HG03175 (cell line): ENCODE results near the gene DCBLD1.

Experiments used
- ATAC-seq: cut with Tn5 transposase; IDR thresholded peaks from one replicate; pipeline ENCODE4 v1.9.1; 2021; ENCODE audit warnings: mild to moderate bottlenecking, moderate library complexity; ENCODE audit not compliant: unreplicated experiment

Gene DCBLD1

GRCh38 chr6:117552618-117553017 lies 70.1 kb downstream of the DCBLD1 start:
- ATAC-seq, result no peak

GRCh38 chr6:117553142-117553541 lies 70.7 kb downstream of the DCBLD1 start:
- ATAC-seq, result no peak

DNA sequence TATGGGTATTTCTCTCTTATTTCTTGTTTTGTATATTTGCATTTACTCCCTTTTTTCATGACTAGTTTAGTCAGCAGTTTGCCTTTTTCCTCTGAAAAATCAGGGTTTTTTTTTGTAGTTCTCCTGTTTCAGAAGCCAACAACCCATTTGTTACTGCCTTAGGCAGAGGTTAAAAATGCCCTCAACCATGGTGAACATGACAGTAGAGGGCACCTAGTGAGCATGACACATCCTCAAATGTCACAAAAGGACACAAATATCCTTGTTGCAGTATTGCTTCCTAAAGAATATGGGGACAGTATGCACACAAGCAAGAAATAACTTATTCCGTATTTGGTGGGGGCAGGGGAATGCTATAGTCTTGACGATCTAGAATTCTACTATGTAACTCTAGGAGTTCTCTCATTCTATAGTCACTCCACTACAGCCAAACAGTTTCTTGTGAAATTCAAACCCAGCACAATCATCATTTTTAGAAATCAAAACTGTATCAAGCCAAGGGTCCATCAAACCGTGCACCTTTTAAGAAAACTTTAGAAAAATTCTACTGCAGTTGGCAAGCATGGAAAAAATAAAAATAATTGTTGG lies 72.9 kb downstream of the DCBLD1 start:
- ATAC-seq, result no peak

GRCh38 chr6:117555882-117556498 lies 73.5 kb downstream of the DCBLD1 start:
- no peak for ATAC-seq

DNA sequence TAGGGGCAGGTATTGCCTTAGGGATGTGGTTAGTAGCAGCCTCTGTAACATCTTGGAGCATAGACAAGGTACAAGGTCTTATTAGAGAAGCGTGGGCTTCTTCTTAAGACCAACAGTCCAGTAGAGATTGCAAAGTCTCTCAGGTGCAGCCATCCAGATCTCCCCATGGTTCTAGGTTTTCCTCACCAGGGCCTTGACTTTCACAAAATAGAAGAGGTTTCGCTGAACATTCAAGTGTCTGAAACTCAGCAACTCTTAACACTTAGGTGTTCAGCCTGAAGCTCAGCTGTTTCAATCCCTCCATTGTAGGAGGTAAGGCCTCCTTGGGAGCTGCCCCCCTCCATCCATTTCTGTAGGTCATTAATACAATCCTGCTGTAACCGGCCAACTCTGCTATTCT lies 75.5 kb downstream of the DCBLD1 start:
- ATAC-seq, result no peak

DNA sequence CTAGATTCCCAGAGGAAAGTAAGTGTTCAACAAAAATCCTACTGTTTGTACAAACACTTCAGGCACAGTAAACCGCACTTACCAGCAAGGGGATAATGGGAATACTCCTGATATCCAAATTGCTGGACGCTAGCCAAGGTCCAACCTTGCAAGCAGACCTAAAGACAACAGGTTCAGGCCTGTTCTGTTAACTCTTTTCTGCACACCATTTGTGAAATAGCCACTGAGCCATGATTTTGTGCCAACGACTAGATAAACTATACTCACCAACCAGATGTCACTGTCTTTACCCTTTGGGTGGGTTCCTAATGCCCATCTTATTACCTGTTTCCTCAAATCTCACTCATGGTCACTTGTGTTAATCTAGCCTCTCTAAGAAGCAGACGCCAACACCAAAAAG lies 76.3 kb downstream of the DCBLD1 start:
- ATAC-seq, result no peak

- ATAC-seq, result no peak
Observed at GRCh38 chr6:117559299-117559698, 76.8 kb downstream of the DCBLD1 start.

DNA sequence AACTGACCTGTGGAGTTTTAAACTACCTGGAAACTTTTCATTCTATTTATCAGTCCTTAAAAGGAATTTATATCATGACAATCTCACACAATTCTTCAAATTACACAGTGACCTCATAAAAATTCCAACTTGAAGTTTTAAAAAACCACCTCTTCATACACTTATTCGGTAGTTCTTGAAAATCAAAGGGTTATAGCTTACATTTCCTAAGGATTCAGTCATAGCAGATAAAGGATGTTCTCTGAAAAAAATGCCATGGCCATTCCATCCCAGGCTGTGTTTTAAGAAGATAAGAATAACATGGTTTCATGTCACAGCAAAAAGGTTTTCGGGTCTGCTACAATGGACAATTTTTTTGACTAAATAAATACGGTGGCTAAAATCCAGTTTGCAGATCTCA lies 78.7 kb downstream of the DCBLD1 start:
- no peak for ATAC-seq

DNA sequence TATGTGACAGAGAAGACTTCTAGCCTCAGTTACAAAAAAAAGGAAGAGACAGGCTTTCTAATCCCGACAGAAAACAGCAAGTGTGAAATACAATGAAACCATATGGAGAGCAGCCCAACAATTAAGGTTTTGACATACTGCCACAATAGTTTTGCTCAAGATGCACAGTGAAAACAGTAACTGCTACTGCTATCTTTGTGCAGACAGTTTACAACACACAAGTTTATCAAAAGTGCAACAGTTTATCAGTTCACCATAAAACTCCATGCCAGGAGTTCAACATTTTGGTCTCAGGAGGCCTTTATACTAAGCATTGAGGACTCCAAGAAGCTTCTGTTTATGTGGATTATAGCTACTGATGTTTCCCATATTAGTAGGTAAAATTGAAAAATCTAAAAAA lies 82.2 kb downstream of the DCBLD1 start:
- ATAC-seq, result no peak

- no peak for ATAC-seq
Observed at GRCh38 chr6:117568247-117568646, 85.8 kb downstream of the DCBLD1 start.

- ATAC-seq, result no peak
Observed at GRCh38 chr6:117568831-117569410, 86.4 kb downstream of the DCBLD1 start.

- ATAC-seq, result no peak
Observed at GRCh38 chr6:117573006-117573680, 90.7 kb downstream of the DCBLD1 start.

GRCh38 chr6:117574198-117574597 lies 91.7 kb downstream of the DCBLD1 start:
- no peak for ATAC-seq

- no peak for ATAC-seq
Observed at GRCh38 chr6:117585647-117586046, 103.2 kb downstream of the DCBLD1 start.

DNA sequence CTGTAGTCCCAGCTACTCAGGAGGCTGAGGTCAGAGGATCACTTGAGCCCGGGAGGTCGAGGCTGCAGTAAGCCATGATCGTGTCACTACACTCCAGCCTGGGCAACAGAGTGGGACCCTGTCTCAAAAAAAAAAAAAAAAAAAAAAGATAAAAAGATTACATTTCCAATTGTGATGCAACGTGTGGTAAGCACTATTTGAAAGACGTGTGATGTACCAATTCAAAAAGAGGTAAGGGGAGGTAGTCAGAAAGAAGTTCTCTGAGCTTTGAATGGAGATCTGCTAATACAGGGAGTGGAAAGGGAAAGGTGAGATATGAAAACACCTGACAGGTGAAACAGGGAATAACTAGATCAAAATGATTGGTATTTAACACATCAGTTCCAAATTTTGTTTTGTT lies 108.0 kb downstream of the DCBLD1 start:
- ATAC-seq, result no peak

DNA sequence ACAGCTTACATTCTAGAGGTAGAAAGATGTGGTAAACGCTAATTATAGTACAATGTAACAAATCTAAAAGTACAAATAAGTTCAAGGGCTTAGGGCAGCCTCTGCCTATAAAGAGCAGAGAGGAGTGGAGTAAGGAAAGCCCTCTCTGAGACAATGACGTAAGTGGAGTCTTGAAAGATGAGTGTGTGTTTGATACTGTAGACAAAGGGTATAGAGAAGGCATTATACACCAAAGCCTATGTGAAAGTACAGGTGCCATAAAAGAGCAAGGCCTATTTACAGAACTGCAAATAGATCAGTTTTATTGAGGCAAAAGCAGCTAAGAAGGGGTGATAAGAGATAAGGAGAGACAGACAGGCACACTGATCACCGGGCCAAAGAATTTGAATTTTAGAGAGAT lies 108.9 kb downstream of the DCBLD1 start:
- no peak for ATAC-seq

DNA sequence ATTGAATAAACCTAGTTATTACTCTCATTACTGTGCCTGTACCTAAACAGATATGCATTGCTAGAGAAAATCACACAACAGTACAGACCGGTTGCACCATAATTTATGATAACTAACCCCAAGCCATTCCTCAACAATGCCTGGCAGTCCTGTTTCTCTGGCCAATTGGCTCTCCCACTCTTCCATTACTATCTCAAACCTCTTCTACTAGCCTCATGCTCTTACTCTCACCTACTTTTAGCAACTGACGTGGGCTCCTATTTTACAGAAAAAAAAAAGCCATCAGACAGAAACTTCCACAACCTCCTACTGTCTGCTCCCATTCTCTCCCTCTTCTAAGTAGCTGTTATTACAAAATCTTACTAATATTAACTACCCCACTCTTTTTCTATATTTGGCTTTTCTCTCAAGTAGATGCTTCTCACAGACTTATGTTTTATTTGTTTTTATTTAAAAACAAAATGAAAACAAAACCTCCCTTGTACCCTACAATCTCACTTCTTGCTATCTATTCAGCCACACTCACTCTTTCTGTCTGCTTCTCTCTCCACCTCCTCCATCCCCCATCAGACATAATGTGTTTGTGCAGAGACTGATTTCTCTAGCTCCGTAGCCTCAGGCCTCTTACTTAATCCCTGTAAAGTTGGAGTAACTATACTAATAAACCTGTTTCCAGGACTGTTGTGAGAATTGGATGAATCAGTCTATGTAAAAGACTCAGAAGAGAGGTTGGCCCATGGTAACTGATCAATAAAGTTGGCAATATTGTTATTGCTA lies 110.7 kb downstream of the DCBLD1 start:
- no peak for ATAC-seq

DNA sequence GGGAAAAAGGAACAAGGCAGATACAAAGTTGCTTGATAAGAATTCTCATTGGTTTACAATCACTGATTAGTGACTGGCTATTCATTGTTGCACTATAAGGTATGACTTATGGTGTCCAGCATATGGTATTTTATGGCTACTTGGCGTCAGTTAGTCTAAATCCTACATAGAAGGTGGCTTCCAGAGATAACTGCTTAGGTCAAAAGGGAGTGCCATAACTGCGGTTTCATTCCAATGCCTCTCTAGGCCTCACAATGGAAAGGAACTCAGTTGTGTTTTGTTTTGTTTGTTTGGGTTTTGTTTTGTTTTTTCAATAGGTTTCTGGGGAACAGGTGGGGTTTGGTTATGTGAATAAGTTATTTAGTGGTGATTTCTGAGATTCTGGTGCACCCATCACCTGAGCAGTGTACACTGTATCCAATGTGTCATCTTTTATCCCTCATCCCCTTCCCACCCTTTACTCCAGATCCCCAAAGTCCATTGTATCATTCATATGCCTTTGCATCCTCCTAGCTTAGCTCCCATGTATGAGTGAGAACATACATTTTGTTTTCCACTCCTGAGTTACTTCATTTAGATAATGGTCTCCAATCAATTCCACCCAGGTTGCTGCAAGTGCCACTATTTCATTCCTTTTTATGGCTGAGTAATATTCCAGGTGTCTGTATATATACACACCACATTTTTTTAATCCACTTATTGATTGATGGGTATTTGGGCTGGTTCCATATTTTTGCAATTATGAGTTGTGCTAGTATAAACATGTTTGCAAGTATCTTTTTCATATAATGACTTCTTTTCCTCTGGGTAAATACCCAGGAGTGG lies 112.8 kb downstream of the DCBLD1 start:
- ATAC-seq, result no peak

- ATAC-seq, result no peak
Observed at GRCh38 chr6:117597755-117598154, 115.3 kb downstream of the DCBLD1 start.
